GM18519 (cell line): ENCODE results near the gene WDR45B.

Experiments used
- ATAC-seq: cut with Tn5 transposase; IDR thresholded peaks from one replicate; pipeline ENCODE4 v1.9.1; 2021; ENCODE audit warnings: mild to moderate bottlenecking, moderate library complexity; ENCODE audit not compliant: unreplicated experiment, low FRiP score

Gene WDR45B

GRCh38 chr17:82602986-82603710 lies 45.1 kb downstream of the WDR45B start:
- ATAC-seq = no peak

- no peak for ATAC-seq
Observed at GRCh38 chr17:82602487-82602886, 45.8 kb downstream of the WDR45B start.

GRCh38 chr17:82601447-82602000 lies 46.7 kb downstream of the WDR45B start:
- ATAC-seq = no peak

- no peak for ATAC-seq
Observed at GRCh38 chr17:82600731-82601446, 47.4 kb downstream of the WDR45B start.

- no peak for ATAC-seq
Observed at GRCh38 chr17:82599674-82600661, 48.3 kb downstream of the WDR45B start.

- no peak for ATAC-seq
Observed at GRCh38 chr17:82598256-82599119, 49.8 kb downstream of the WDR45B start.

- no peak for ATAC-seq
Observed at GRCh38 chr17:82596837-82597672, 51.2 kb downstream of the WDR45B start.

GRCh38 chr17:82596296-82596695 lies 51.9 kb downstream of the WDR45B start:
- ATAC-seq = no peak

- no peak for ATAC-seq
Observed at GRCh38 chr17:82595893-82596292, 52.4 kb downstream of the WDR45B start.

GRCh38 chr17:82594571-82594970 lies 53.7 kb downstream of the WDR45B start:
- ATAC-seq = no peak

GRCh38 chr17:82593590-82594087 lies 54.6 kb downstream of the WDR45B start:
- no peak for ATAC-seq

GRCh38 chr17:82592767-82593589 lies 55.3 kb downstream of the WDR45B start:
- no peak for ATAC-seq

GRCh38 chr17:82592289-82592766 lies 55.9 kb downstream of the WDR45B start:
- no peak for ATAC-seq

GRCh38 chr17:82590881-82591539 lies 57.2 kb downstream of the WDR45B start:
- ATAC-seq = no peak

- no peak for ATAC-seq
Observed at GRCh38 chr17:82590216-82590615, 58.0 kb downstream of the WDR45B start.

GRCh38 chr17:82589851-82590180 lies 58.4 kb downstream of the WDR45B start:
- no peak for ATAC-seq
